Panc1 (cell line): ENCODE measurements around the gene NUDT16L1.

Experiments used
- CTCF ChIP-seq: fragments of 450-650 bp; IDR thresholded peaks from 2 replicates; pipeline ENCODE4 v1.5.1; 2017; ENCODE audit warnings: mild to moderate bottlenecking
- TCF7L2 ChIP-seq: IDR thresholded peaks from 2 replicates; pipeline ENCODE4 v1.6.1; 2011; ENCODE audit warnings: mild to moderate bottlenecking, low read depth, low read length, inconsistent platforms

- no peak for TF ChIP-seq CTCF
- no peak for TF ChIP-seq TCF7L2
These were observed 24.9 kb upstream of the NUDT16L1 start for GRCh38 chr16:4668313-4668960.
